WTC11 (cell line): Measurements from ENCODE around the gene MAP1A.

Source experiments
- CREB1 ChIP-seq: sonication (generic); formaldehyde crosslinking; IDR thresholded peaks from 2 replicates; pipeline ENCODE4 v1.8.0; 2023; ENCODE audit warnings: mild to moderate bottlenecking, missing genetic modification reagents
- CTCF ChIP-seq: fragments of 200-600 bp; IDR thresholded peaks from 2 replicates; pipeline ENCODE4 v1.8.0; 2022; ENCODE audit warnings: antibody characterized with exemption
- MAX ChIP-seq: sonication (generic); formaldehyde crosslinking; IDR thresholded peaks from 2 replicates; pipeline ENCODE4 v1.8.0; 2022; ENCODE audit warnings: mild to moderate bottlenecking, missing genetic modification reagents
- RELA ChIP-seq: sonication (generic); formaldehyde crosslinking; IDR thresholded peaks from 2 replicates; pipeline ENCODE4 v1.8.1; 2022; ENCODE audit warnings: missing genetic modification reagents, mild to moderate bottlenecking, borderline replicate concordance
- ZMAT4 ChIP-seq: fragments of 250-450 bp; sonication (Bioruptor Pico); IDR thresholded peaks from 2 replicates; pipeline ENCODE4 v1.9.0; 2021; ENCODE audit warnings: mild to moderate bottlenecking
- ZNF138 ChIP-seq: sonication (generic); formaldehyde crosslinking; conservative IDR thresholded peaks from 2 replicates; pipeline ENCODE4 v1.8.1; 2022; ENCODE audit warnings: mild to moderate bottlenecking, moderate library complexity, missing genetic modification reagents
- TF ChIP-seq, protein P1 (sequence below): sonication (generic); formaldehyde crosslinking; IDR thresholded peaks from 2 replicates; pipeline ENCODE4 v1.8.1; 2023; ENCODE audit warnings: mild to moderate bottlenecking, moderate library complexity, missing genetic modification reagents
- TF ChIP-seq, protein P2 (sequence below): sonication (generic); formaldehyde crosslinking; IDR thresholded peaks from 2 replicates; pipeline ENCODE4 v1.8.1; 2023; ENCODE audit warnings: mild to moderate bottlenecking, missing genetic modification reagents
- TF ChIP-seq, protein P3 (sequence below): sonication (generic); formaldehyde crosslinking; conservative IDR thresholded peaks from 2 replicates; pipeline ENCODE4 v1.8.1; 2023; ENCODE audit warnings: mild to moderate bottlenecking, low read depth, missing genetic modification reagents, moderate library complexity

- TF ChIP-seq ZMAT4 (CRISPR knock-in tag) (no peak), MAX (CRISPR knock-in tag) (no peak), CTCF (no peak), CREB1 (CRISPR knock-in tag) (no peak), ZNF138 (no peak), RELA (CRISPR knock-in tag) (no peak)
- TF ChIP-seq, protein P1, sequence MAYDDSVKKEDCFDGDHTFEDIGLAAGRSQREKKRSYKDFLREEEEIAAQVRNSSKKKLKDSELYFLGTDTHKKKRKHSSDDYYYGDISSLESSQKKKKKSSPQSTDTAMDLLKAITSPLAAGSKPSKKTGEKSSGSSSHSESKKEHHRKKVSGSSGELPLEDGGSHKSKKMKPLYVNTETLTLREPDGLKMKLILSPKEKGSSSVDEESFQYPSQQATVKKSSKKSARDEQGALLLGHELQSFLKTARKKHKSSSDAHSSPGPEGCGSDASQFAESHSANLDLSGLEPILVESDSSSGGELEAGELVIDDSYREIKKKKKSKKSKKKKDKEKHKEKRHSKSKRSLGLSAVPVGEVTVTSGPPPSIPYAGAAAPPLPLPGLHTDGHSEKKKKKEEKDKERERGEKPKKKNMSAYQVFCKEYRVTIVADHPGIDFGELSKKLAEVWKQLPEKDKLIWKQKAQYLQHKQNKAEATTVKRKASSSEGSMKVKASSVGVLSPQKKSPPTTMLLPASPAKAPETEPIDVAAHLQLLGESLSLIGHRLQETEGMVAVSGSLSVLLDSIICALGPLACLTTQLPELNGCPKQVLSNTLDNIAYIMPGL (CRISPR knock-in tag): no peak
- TF ChIP-seq, protein P2, sequence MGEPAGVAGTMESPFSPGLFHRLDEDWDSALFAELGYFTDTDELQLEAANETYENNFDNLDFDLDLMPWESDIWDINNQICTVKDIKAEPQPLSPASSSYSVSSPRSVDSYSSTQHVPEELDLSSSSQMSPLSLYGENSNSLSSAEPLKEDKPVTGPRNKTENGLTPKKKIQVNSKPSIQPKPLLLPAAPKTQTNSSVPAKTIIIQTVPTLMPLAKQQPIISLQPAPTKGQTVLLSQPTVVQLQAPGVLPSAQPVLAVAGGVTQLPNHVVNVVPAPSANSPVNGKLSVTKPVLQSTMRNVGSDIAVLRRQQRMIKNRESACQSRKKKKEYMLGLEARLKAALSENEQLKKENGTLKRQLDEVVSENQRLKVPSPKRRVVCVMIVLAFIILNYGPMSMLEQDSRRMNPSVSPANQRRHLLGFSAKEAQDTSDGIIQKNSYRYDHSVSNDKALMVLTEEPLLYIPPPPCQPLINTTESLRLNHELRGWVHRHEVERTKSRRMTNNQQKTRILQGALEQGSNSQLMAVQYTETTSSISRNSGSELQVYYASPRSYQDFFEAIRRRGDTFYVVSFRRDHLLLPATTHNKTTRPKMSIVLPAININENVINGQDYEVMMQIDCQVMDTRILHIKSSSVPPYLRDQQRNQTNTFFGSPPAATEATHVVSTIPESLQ: no peak
- TF ChIP-seq, protein P3, sequence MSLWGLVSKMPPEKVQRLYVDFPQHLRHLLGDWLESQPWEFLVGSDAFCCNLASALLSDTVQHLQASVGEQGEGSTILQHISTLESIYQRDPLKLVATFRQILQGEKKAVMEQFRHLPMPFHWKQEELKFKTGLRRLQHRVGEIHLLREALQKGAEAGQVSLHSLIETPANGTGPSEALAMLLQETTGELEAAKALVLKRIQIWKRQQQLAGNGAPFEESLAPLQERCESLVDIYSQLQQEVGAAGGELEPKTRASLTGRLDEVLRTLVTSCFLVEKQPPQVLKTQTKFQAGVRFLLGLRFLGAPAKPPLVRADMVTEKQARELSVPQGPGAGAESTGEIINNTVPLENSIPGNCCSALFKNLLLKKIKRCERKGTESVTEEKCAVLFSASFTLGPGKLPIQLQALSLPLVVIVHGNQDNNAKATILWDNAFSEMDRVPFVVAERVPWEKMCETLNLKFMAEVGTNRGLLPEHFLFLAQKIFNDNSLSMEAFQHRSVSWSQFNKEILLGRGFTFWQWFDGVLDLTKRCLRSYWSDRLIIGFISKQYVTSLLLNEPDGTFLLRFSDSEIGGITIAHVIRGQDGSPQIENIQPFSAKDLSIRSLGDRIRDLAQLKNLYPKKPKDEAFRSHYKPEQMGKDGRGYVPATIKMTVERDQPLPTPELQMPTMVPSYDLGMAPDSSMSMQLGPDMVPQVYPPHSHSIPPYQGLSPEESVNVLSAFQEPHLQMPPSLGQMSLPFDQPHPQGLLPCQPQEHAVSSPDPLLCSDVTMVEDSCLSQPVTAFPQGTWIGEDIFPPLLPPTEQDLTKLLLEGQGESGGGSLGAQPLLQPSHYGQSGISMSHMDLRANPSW (CRISPR knock-in tag): no peak
Measured at GRCh38 chr15:43488790-43489189, 28.6 kb upstream of the MAP1A start.
